Hindlimb muscle (tissue), 1 donor: ENCODE results near the gene MCF2L. TPM values are rescaled to one million over a fixed set of nuclear protein-coding genes. Genes with fewer than 3 reads are reported as not detected.
"Not testable (repeated sequence)": the region's sequence is repeated elsewhere in the genome, so short reads cannot be mapped to it uniquely, and the experiment has no call there.

ENCODE experiments used
- DNase-seq: peaks from one replicate; pipeline ENCODE4 v3.0.0-alpha.2; 2013
- polyA plus RNA-seq: library from polyadenylated mRNA; unstranded; fragments of 120-200 nt; gene quantifications from one replicate; pipeline ENCODE4 v1.2.1, GENCODE V29; 2013; ENCODE audit not compliant: insufficient read length

The MCF2L gene
- polyA plus RNA-seq, 1 donor = 23.3 TPM

DNA sequence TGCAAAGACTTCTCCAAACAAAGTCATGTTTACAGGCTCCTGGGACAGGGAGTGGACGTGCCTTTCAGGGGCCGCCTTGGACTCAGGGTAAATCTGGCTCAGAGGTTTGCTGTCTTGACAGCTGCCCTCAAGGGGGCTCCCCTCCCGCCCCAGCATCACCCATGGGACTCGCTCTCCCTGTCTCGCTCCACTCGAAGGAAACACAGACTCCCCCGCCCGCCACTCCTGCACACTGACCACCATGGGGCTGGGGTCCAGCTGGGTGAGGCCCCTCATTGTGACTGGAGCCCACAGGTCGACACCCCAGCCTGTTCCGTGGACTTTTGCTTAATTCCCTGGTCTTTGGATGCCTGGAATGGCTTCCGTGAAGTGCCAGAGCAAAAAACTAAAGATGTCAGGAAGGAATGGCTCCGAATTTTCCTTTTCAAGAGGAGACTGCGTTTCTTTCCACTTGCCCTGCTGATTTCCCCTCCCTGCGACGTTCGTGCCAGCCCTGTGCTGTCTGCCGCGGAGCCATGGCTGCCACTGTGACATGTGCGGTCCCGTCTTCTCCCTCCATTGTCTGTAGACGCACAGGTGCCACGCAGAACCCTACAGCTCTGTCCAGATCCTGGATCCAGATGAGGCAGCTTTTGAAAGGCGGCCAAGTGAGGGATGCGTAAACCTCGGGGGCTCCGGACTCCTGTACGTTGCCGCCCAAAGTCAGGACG, 48.6 kb downstream of the MCF2L start:
- DNase-seq = no peak

DNA sequence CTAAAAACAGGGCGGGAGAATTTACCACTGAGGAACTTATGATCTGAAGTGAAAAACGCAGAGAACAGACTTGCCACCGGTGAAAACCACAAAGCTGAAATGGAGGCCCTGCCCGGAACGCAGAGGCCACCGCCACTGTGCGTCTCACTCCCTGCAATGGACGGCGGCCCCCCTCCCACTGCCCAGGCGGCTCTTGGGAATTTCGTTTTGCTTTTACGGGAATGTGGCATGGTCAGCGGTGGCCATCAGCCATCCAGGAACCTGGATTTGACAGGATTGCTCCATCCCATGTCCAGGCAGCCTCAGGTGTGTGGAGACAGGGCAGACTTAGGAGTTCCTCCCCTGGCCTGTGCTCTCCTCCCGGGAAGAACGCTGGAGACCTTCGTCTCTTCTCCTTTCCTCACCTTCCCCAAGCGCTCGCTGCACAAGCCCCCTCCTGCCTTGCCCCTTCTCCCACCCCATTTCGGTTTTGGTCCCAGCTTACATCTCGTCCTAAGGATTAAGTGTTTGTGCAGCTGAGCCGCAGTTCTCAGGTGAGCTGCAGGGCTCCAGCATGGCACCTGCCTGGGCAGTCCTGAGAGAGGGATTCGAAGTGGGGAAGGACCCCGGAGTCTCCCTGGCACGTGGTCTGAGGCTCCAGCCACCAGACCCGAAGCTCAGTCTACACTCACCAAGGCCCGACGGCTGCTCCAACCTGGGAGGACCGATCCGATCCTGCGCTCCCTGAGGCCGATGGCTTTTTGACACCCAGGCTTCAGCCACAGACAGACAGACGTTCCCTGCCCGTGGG, 49.9 kb downstream of the MCF2L start:
- DNase-seq = no peak

DNA sequence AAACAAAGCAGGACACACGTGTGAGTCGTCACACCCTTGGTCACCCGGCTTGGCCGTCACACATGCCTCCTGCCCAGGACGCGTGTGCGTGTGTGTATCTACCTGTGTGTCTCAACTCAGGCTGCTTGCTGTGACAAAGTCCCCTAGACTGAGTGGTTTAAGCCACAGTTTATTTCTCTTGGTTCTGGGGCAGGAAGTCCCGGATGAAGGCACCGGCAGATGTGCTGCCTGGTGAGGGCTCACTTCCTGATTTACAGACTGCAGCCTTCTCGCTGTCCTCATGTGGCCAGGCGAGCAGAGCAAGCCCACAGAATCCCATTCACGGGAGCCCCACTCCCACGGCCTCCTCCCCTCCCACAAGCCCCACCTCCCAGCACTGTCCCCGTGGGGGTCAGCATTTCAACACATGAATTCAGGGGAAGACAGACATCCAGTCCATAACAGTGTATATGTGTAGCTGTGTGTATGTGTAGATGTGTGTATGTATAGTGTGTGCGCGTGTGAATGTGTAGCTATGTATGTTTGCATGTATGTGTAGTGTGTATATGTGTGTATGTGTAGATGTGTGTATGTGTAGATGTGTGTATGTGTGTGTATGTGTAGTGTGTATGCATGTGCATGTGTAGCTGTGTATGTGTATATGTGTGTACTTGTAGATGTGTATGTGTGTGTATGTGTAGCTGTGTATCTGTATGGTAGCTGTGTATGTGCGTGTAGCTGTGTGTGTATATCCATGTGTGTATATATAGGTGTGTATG, 51.5 kb downstream of the MCF2L start:
- DNase-seq = no peak

DNA sequence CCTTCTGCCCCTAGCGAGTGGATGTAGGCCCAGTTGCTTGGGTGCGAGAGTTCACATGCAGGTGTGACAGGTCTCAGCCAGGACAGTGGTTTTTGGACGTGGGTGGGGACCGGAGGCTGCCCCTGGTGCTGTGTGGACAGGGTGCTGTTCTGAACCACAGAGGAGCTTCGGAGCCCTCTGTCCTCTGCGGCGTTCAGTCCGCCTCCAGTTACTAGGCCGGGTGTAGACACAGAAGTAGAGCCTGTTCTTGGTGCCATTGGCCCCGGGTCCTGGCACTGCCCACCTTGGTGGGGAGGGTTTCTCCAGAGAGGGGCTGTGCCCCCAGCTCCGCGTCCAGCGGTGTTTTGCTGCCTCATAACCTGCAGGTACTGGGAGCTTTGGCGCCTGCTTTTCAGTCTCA, 52.4 kb downstream of the MCF2L start:
- no peak for DNase-seq

DNA sequence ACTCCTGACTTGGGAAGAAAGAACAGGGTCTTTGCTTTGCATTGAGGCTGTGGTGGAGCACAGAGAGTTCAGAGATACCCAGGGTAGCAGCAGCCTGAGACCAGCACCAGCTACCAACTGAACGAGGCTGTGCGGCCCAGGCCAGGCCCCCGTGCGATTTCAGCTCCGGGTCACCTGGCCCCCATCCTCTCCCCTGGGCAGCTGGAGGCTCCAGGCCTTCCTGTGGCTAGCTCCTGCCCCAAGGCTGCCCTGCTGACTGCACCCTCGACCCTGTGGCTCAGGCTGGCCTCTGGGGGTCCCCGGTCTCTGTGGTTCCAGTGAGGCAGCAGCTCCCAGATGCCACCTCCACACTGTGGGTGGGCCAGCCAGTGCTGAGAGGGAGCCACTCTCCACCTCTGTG, 52.8 kb downstream of the MCF2L start:
- DNase-seq = no peak

DNA sequence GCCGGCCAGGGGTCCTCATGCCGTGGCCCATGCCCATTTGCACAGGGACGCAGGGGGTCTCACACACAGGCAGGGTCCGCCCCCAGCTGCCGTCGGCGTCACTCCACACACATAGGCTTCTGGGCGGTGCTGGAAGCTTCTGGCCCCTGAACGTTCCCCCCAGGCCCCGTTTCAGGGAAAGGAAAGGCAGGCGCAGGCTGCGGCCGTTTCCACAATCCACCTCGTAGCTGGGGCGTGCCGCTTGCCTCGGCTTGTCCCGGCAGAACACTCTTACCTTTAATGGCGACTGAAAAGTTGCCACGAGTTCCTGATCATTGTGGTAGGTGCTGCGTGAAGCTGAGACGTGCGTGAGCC, 53.4 kb downstream of the MCF2L start:
- no peak for DNase-seq

DNA sequence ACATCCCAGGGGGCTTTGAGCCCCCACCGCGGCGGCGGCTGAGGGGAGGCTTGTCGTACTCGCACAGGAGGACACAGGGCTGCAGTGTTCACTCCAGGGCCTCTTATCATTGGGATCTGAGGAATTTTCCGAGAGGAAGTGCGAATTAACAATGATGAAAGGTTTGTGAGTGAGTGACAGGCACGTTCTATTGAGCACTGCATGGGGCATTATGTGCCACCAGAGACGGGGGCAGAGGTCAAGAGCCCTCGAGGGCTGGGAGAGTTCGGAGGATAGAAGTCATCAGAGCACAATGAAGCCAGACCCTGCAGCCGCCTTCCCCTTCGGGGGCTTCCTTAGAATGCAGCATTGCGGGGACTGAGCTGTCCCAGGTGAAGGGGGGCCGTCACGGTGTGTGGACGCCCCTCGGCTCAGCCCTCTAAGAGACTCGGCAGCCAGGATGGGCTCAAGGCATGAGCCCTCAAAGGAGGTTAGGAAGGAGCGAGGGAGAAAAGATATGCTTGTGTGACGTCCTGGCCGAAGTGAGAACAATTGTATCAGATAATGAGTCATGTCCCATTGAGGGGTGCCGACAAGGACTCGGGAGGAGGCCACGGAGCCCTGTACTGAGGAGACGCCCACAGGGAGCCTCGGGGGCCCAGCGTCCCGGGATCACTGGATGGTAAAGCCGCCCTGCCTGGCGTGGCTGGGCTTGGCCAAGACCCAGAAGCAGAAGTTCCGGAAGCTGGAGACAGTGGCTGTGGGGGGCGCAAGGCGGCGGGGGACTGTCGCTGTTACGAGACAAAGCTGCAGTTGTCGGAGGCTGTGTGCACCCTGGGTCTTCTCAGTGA, 53.9 kb downstream of the MCF2L start:
- DNase-seq = no peak

DNA sequence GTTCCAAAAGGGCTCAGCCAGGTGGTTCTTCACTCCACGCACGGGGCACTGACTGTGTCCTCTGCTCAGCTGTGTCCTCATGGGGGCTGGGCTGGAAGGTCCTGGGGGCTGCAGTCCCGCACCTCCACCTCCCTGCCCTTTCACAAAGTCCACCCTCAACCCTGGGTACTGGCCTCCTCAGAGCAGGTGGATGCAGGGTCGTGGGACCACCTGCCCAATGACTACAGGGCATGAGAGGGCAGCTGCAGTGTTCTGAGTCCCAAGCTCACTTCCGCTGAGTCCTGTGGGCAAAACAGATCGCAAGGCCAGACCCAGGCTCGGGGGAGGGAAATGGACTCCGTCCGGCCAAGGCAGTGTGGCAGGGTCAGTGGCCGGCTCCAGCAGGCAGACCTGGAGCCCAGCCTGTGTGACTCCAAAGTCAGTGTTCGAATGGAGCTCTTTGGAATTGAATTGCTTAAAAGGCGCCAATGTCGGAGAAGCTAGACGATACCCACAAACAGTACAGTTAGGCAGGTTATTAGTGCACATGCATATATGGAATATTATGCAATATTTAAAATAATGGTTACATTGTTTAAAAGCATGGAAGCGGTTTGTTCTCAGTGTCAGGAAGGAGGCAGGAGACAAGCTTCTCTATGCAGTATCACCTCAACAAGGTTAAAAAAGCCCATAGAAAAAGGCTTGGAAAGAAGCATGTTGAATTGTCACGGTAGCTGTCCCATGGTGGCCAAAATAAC, 54.8 kb downstream of the MCF2L start:
- no peak for DNase-seq

DNA sequence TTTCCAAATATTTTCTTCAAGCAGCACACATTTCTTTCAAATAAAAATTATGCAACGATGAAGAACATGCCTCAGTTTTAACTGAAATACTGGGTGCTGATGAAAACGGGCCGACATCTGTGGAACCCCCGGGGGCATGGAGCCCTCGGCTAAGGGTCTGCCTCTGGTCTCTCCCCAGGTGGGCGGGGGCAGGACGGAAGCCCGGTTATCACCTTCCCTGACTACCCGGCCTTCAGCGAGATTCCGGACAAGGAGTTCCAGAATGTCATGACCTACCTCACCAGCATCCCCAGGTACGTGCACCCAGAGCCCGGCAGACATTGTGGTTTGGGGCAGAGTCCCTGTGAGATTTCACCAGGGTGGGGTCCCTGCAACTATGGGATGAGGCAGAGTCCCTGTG, 55.5 kb downstream of the MCF2L start:
- DNase-seq = no peak

DNA sequence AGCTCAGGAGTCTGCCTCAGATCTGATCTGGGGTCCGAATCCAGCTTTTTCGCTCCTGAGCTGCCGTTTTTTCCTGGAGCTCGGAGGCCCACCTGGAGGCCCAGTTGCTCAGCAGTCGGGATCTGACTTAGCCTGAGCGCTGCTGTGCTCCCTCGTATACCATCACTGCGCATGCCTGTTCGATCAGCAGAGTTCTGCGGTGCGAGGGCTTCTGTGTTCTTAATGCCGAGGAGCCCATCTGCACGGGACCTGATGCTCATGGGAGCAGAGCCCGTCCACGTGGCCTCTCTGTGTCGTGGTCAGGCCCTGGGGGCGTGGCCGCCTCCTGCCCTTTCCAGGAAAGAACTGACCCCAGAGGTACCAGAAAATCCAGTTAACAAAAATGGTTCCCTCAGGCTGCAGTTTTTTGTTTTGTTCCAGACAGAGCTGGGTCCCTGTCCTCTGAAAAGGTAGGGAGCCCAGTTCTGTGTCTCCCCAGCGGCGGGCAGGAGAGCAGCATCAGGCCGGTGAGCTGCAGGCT, 57.4 kb downstream of the MCF2L start:
- DNase-seq = no peak

DNA sequence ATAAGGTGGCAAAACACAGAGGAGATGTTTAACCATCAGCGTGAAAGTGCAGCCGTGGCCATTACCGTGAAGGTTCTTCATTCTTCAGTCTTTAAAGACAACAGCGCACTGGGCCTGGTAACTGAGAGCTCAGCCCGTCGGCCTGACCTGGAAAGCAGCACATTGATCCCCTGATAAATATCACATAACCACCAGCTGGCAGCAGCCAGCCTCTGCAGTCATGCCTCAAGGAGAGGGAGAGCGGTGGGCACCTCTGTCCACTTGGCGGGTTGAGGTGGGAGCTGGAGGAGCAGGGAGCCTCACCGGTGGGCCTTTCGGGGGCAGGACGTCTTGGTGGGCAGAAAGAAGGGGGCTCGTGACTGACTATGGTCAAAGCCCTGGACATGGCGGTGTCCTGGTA, 58.1 kb downstream of the MCF2L start:
- no peak for DNase-seq

DNA sequence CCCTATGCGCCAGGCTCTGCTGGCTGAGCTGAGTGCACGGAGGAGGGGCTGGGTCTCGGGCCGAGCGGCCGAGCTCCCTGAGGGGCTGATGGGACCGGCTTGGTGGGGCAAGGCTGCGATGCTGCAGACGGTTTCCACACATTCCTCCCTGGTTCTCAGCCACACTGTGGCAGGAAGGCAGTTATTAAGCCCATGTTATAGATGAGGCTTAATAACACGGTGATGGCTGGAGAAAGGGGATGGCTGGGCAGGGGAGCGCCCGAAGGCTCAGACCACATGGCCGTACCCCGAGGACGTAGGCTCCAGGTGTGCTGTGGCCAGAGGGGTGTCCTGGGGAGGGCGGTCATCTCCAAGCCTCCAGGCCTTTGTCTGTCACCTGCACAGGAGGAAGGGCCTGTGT, 58.6 kb downstream of the MCF2L start:
- DNase-seq = no peak

DNA sequence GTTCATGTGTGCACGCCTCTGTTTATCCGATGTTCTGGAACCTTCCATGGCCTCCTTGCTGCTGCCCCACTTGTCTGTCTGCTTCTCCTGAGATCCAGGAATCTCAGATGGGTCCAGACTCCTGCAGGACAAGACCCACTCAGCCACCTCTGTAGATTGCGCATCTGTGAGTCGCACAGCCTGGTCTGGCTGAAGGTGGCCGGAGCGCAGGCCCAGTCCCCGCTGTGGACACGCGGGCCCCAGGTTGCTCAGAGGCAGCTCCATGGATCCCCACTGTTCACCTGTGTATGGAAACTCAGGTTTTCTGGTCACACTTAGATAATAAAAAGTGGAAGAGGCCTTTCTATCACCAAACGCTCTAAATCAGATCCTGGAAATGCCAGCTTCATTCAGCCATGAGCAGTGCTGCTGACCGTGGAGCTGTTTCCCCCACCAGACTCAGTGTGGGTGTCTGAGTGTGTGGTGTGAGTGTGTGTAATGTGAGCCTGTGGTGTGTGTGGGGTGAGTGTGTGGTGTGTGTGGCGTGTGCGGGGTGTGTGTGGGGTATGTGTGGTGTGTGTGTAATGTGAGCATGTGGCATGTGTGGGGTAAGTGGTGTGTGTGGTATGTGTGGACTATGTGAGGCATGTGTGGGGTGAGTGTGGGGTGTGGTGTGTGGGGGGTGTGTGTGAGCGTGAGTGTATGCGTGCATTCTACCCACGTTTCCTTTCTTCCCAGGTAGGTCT, 59.5 kb downstream of the MCF2L start:
- DNase-seq = no peak

DNA sequence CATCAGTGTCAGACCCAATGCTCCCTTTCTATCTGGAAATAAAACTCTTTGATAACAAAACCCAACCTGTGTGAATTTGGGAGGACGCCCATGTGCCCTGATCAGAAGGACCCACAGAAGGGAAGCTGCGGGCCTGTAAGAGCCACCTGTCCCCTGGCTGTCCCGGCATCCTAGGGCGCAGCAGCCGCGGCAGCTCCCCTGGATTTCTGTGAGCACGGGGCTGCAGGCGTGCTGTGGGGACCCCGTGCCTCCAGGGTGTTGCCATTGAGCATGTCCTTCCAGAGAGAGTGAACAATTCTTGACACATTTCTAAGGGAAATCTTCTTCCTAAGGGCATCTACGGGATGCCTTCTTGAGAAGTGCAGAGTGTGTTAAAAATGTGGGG, 60.0 kb downstream of the MCF2L start:
- no peak for DNase-seq

DNA sequence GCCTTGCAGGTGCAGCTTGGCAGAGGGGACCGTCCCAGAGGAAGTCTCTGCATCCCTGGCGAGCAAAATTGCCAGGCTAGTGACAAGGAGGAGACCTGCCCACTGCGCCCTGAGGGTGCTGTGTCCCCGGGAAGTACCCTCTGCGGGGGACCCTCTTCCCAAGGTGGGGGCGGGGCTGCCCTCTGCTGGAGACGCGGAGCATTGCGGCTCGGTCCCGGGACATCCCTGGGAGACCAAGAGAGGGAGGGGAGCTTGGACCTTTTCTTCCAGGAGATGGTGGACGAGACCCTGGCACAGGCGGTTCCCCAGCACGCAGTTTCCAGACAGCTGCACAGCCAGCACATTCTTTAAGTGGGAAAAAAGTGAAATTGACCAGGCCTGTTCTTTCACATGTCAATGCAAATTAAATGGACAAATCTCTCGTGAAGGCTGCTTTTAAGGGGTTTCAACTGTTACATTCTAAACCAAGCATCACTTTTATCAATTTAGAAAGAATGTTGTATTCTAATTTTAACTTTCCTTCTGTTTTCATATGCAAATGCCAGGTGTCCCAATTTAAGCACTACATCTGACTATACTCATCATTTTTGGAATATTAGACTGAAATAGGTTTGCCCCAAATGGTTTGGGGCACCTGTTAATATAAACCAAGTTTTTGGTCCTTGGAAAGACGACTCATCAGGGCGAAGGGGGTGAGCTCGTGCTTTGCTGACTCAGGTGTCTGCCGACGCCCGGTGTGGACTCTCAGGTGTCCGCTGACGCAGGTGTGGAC, 60.7 kb downstream of the MCF2L start:
- no peak for DNase-seq

DNA sequence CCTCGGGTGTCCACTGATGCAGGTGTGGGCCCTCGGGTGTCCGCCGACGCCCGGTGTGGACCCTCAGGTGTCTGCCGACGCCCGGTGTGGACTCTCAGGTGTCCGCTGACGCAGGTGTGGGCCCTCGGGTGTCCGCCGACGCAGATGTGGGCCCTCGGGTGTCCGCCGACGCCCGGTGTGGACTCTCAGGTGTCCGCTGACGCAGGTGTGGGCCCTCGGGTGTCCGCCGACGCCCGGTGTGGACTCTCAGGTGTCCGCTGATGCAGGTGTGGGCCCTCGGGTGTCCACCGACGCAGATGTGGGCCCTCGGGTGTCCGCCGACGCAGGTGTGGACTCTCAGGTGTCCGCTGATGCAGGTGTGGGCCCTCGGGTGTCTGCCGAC, 61.2 kb downstream of the MCF2L start:
- DNase-seq = not testable (repeated sequence)

DNA sequence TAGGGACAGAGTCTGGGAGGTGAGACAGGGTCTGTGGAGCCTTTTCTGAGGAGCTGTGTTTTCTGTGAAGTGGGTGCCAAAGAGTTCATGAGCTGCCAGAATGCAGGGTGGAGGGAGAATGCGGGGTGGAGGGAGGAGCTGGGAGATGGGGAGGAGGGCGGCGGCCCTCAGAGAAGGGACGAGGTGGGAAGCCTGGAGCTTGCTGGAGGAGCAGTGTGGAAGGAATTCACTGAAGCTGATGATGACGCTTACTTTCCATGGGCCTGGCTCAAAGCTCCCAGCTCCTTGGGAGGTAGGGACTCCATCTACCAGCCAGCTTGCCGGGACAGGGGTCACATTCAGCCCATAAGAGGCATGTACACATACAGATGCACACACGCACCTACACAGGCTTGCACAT, 62.5 kb downstream of the MCF2L start:
- DNase-seq = peak; percentile 36

DNA sequence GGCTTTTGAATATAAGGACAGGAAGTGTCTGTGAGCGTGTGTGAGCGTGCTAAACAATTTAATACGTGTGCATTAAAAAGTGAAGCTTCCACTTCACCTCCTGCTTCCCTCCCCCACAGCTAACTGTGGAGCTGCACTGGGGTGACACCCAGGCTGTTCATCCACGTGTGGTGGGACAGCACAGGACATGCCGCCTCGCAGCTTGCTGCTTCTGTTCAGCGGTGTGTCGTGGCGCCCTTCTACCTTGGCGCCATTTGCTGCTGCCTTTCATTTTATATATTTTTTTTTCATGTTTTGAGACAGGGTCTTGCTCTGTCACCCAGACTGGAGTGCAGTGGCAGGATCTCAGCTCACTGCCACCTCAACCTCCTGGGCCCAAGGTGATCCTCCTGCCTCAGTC, 63.3 kb downstream of the MCF2L start:
- no peak for DNase-seq

DNA sequence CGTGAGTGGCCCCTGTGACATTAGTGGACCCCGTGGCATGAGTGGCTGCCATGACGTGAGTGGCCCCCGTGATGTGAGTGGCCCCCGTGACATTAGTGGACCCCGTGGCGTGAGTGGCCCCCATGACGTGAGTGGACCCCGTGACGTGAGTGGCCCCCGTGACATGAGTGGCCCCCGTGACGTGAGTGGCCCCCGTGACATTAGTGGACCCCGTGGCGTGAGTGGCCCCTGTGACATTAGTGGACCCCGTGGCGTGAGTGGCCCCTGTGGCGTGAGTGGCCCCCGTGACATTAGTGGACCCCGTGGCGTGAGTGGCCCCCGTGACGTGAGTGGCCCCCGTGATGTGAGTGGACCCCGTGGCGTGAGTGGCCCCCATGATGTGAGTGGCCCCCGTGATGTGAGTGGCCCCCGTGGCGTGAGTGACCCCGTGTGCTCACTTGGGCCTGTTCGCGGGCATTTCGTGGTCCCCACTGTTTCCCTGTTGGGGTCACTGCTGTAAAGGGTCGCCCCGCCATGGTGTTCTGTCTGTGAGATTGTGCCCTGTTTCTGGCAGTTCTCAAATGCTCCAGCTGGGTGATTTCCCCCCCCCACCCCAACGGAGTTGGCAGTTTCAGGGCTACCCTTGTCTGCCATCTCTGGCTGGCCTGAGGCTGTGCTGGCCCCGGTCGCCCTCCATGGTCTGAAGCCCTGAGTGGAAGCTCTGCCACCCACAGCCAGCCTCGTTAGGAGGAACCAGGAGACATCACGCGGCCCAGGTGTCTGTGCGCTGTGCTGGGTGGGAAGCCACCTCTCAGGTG, 64.2 kb downstream of the MCF2L start:
- DNase-seq = no peak
